Panc1 (cell line): ENCODE data around the gene NT5C3A. TPM values are rescaled to one million over a fixed set of nuclear protein-coding genes. Genes with fewer than 3 reads are reported as not detected.

Experiments
- ATAC-seq: fragments of 200-7000 bp; cut with Tn5 transposase; 2 replicates; pipeline ENCODE4 v1.9.1; 2020; ENCODE audit warnings: mild to moderate bottlenecking, moderate library complexity
- BruUV-seq: library from RNA; stranded (reverse); fragments of 400-500 nt; replicated peaks from 2 replicates; lab custom pipeline; 2021; lab: Mats Ljungman, UMichigan
- CTCF ChIA-PET: fragments of 300-600 bp; sonication (Branson Sonifier 250); formaldehyde crosslinking; loops from one replicate; lab custom pipeline; 2022; ENCODE audit warnings: antibody characterized with exemption; lab: Charles Lee
- POLR2A ChIA-PET: fragments of 300-600 bp; sonication (Branson Sonifier 250); formaldehyde crosslinking; loops from one replicate; lab custom pipeline; 2022; ENCODE audit warnings: antibody characterized with exemption; lab: Charles Lee
- DNase-seq: peaks from one replicate; pipeline ENCODE4 v3.0.0-alpha.2; 2010; ENCODE audit warnings: low read depth, low spot score
- H3K27ac ChIP-seq: 2 replicates; pipeline ENCODE4 v1.5.1; 2011; ENCODE audit warnings: mild to moderate bottlenecking, low read length, inconsistent platforms
- H3K27me3 ChIP-seq: fragments of 200-500 bp; sonication (Bioruptor generic); 2 replicates; pipeline ENCODE4 v1.6.0; 2014; ENCODE audit warnings: low read length, inconsistent platforms; ENCODE audit not compliant: control insufficient read depth, insufficient read depth
- H3K36me3 ChIP-seq: fragments of 200-500 bp; sonication (Bioruptor generic); 2 replicates; pipeline ENCODE4 v1.5.1; 2014; ENCODE audit warnings: inconsistent platforms, mild to moderate bottlenecking, low read length, moderate library complexity; ENCODE audit not compliant: control insufficient read depth, insufficient read depth
- H3K4me1 ChIP-seq: 2 replicates; pipeline ENCODE4 v1.5.1; 2011; ENCODE audit warnings: inconsistent platforms, mild to moderate bottlenecking, low read length, moderate library complexity; ENCODE audit not compliant: control insufficient read depth, insufficient read depth
- H3K4me3 ChIP-seq, 2 experiments: 2 replicates each; pipeline ENCODE4 v1.5.1; 2011 to 2012; ENCODE audit warnings: low read depth in 2 of 2, low read length in 2 of 2, mild to moderate bottlenecking in 2 of 2, inconsistent platforms in 1 of 2, moderate library complexity in 1 of 2
- H3K9me3 ChIP-seq: fragments of 200-500 bp; sonication (Bioruptor generic); 2 replicates; pipeline ENCODE4 v1.5.1; 2014; ENCODE audit warnings: low read depth, mild to moderate bottlenecking, inconsistent platforms, low read length, moderate library complexity; ENCODE audit not compliant: control insufficient read depth, insufficient read depth
- CTCF ChIP-seq: fragments of 450-650 bp; IDR thresholded peaks from 2 replicates; pipeline ENCODE4 v1.5.1; 2017; ENCODE audit warnings: mild to moderate bottlenecking
- POLR2AphosphoS5 ChIP-seq: IDR thresholded peaks from 2 replicates; pipeline ENCODE4 v1.6.1; 2012; ENCODE audit warnings: mild to moderate bottlenecking, low read depth, low read length, moderate library complexity
- REST ChIP-seq, 2 experiments: IDR thresholded peaks; 2 replicates each; pipeline ENCODE4 v1.6.1; 2011 to 2012; ENCODE audit warnings: low read depth in 2 of 2, control low read depth in 1 of 2, low read length in 1 of 2, mild to moderate bottlenecking in 1 of 2, moderate library complexity in 1 of 2; ENCODE audit not compliant: insufficient read depth in 1 of 2
- SIN3A ChIP-seq: IDR thresholded peaks from 2 replicates; pipeline ENCODE4 v1.6.1; 2012; ENCODE audit warnings: low read depth, mild to moderate bottlenecking, low read length, moderate library complexity, borderline replicate concordance; ENCODE audit not compliant: insufficient read depth
- TCF7L2 ChIP-seq: IDR thresholded peaks from 2 replicates; pipeline ENCODE4 v1.6.1; 2011; ENCODE audit warnings: mild to moderate bottlenecking, low read depth, low read length, inconsistent platforms
- in situ Hi-C: cut with HindIII; loops from 2 replicates; pipeline ENCODE4 v1.10.0; 2016; ENCODE audit warnings: low sequenced_read_pairs, low pct_unique_long_range_greater_than_20kb
- intact Hi-C: fragments of 100-400 bp; cut with micrococcal nuclease; formaldehyde crosslinking; loops from one replicate; pipeline ENCODE4 v1.10.0; 2022; ENCODE audit not compliant: unreplicated experiment
- total RNA-seq: library from RNA; stranded (reverse); gene quantifications from one replicate; pipeline ENCODE4 v1.2.1, GENCODE V29; 2021; ENCODE audit not compliant: unreplicated experiment

Gene NT5C3A
- total RNA-seq, 1 experiment from 2014 or later: 29.1 TPM

GRCh38 chr7:33109758-33110238 is 47.2 kb upstream of the NT5C3A start:
- H3K4me1 ChIP-seq: peaks cover 19% of the 10 kb centered on the region
- intact Hi-C loops (loop anchor here (5.0 kb wide), 3 partner anchors 152 to 342 kb away; partner anchors contain the start of gene FKBP9), in situ Hi-C loops (no loop called here)
- H3K9me3 ChIP-seq: no peaks in the 10 kb centered on the region
- DNase-seq: no peak
- no peaks in the 10 kb centered on the region for H3K36me3 ChIP-seq
- ChIA-PET POLR2A (no interaction called here), CTCF (interaction anchor here (0.7 to 0.8 kb wide), 2 partner anchors 72 to 167 kb away, joined by 3 to 5 read pairs; no protein-coding TSS in a partner anchor)
- BruUV-seq: no TSS peak
- H3K4me3 ChIP-seq: peak overlapping the region; percentile 71 to 80
- peak overlapping the region; percentile 29; the same call in 1 of the 2 replicates for H3K27ac ChIP-seq
- H3K27me3 ChIP-seq: no peaks in the 10 kb centered on the region
- no peak for ATAC-seq
- TF ChIP-seq CTCF: no peak; the same call in 1 of the 2 replicates
- TF ChIP-seq TCF7L2: no peak
- TF ChIP-seq SIN3A: no peak
- no peak for TF ChIP-seq POLR2AphosphoS5
- no peak for TF ChIP-seq REST (IDR thresholded peaks at IDR 0.05; ENCODE audit: insufficient read depth in 1 of 2, low read depth in 2 of 2, low read length in 1 of 2)

GRCh38 chr7:33109005-33109757 is 46.6 kb upstream of the NT5C3A start, which contains the start of gene RP9:
Gene RP9 (minus strand): TSS chr7:33109404. CDS start chr7:33109372, 32 bp downstream.
- BruUV-seq: no TSS peak
- DNase-seq (no peak), ATAC-seq (peak; percentile 94)
- in situ Hi-C loops (no loop called here), intact Hi-C loops (loop anchor here (5.0 kb wide), 3 partner anchors 152 to 342 kb away; partner anchors contain the start of gene FKBP9)
- no peaks in the 10 kb centered on the region for H3K27me3 ChIP-seq
- peak within 1 kb of the TSS; percentile 80 to 89 for H3K4me3 ChIP-seq
- no peaks in the 10 kb centered on the region for H3K9me3 ChIP-seq
- POLR2A ChIA-PET: no interaction called here
- TF ChIP-seq CTCF (peak; percentile 99), SIN3A (peak; percentile 66; the same call in 1 of the 2 replicates), TCF7L2 (no peak)
- peaks cover 19% of the 10 kb centered on the region for H3K4me1 ChIP-seq
- CTCF ChIA-PET: interaction anchor here (0.6 to 0.8 kb wide), 3 partner anchors 72 to 166 kb away, joined by 3 to 5 read pairs (median 4); no protein-coding TSS in a partner anchor
- no peaks in the 10 kb centered on the region for H3K36me3 ChIP-seq
- peak within 1 kb of the TSS; percentile 78 for H3K27ac ChIP-seq
